ENCODE results near the gene INHBC.
A peak's percentile ranks its signal among the peaks of the same experiment; 100 is the strongest.
"Not testable (repeated sequence)": the region's sequence is repeated elsewhere in the genome, so short reads cannot be mapped to it uniquely, and the experiment has no call there.

INHBC gene

GRCh38 chr12:57434517-57435223 is at the start of gene INHBC:
Gene INHBC (plus strand): TSS chr12:57434784. CDS start chr12:57434887, 103 bp downstream.
- peak in 1 of 10 donors; percentile 77 for DNase-seq
- intact Hi-C loops (cut with DNase I): no loop called here

DNA sequence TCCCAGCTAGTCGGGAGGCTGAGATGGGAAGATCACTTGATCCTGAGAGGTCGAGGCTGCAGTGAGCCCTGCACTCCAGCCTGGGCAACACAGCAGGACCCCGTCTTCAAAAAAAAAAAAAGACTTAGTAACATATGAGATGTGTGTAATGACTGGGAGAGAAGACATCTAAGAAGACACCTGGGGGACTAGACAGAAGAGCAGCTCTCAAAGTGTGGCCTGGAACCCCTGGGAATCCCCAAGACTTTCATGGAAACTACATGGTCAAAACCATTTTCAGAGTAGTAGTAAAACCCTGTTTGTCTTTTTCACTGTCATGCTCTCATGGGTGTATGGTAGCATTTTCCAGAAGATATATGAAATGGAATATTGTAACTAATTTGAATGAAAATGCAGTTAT is 49.0 kb upstream of the INHBC start:
- no peak for DNase-seq

GRCh38 chr12:57386187-57386720 is 48.3 kb upstream of the INHBC start:
- no peak for DNase-seq
- intact Hi-C loops (cut with DNase I): no loop called here

More for the DNA sequence above, 49.0 kb upstream of the INHBC start:
- intact Hi-C loops (cut with DNase I): no loop called here

DNA sequence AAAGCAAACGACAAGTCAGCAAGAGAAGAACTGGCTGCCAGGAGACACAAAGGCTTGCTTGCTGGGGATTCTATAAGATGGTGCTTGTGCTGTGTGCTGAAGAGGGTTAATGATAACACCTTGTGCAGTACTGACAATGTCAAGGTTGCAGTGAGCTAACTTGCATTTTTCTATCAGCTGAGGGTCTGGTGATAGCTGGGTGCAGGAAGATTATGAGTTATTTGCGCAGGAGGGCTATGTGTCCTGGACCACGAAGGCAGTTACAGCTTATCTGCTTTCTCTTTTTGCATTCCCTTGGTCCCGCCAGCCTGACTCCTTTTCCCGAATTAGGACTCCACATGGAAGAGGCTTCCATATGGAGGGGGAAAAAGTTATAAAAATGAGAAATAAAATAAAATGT is 46.2 kb upstream of the INHBC start:
- no peak for DNase-seq
- intact Hi-C loops (cut with DNase I): no loop called here

DNA sequence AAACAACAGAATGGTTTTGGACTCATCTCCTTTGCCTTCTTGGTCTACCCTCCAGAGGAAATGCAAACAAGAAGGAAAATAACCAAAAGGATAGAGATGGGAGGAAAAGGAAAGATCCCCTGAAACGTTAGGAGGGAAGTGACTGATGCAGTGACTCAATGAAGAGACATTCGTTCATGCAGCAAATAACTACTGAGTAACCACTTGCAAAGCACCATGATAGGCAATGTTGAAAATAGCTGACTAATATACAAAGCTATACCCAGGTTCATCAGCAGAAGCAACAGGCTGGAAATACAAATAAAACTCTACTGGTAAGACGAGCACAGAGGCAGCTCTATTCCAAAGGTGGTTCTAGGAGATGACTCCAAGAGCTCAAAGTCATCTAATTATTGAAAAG is 45.6 kb upstream of the INHBC start:
- no peak for DNase-seq
- intact Hi-C loops (cut with DNase I): no loop called here

- no peak for DNase-seq
- intact Hi-C loops (cut with DNase I): no loop called here
These were observed 44.4 kb upstream of the INHBC start for GRCh38 chr12:57390174-57390573.

DNA sequence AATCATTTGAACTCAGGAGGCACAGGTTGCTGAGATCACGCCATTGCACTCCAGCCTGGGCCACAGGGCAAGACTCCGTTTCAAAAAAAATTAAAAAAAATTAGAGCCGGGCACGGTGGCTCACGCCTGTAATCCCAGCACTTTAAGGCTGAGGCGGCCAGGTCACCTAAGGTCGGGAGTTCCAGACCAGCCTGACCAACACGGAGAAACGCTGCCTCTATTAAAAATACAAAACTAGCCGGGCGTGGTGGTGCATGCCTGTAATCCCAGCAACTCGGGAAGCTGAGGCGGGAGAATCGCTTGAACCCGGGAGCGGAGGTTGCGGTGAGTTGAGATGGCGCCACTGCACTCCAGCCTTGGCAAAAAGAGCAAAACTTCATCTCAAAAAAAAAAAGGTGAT is 39.5 kb upstream of the INHBC start:
- intact Hi-C loops (cut with DNase I): no loop called here
- DNase-seq: no peak

- no peak for DNase-seq
- intact Hi-C loops (cut with DNase I): no loop called here
These were observed 37.1 kb upstream of the INHBC start for GRCh38 chr12:57397441-57397840.

- intact Hi-C loops (cut with DNase I); DNase-seq: not testable (repeated sequence)
These were observed 34.7 kb upstream of the INHBC start for GRCh38 chr12:57399718-57400463.

- intact Hi-C loops (cut with DNase I): no loop called here
- no peak for DNase-seq
These were observed 33.4 kb upstream of the INHBC start for GRCh38 chr12:57401165-57401564.

- DNase-seq; intact Hi-C loops (cut with DNase I): not testable (repeated sequence)
These were observed 32.4 kb upstream of the INHBC start for GRCh38 chr12:57402156-57402555.

DNA sequence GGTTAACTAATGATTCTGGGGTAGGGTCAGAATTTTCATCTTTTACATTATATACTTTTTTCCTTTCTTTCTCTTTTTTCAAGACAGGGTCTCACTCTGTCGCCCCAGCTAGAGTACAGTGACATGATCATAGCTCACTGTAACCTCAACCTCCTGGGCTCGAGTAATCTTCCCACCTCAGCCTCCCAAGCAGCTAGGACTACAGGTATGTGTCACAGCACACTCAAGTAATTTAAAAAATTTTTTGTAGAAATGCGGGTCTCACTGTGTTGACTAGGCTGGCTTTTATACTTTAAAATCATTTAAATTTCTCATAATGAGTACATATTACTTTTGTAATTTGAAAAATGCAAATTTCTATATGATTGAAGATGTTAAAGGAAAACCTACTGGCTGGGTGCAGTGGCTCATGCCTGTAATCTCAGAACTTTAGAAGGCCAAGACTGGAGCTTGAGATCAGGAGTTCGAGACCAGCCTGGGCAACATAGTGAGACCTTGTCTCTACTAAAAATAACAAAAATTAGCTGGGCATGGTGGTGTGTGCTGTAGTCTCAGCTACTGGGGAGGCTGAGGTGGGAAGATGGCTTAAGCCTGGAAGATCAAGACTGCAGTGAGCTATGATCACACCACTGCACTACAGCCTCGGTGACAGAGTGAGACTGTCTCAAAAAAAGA is 29.5 kb upstream of the INHBC start:
- intact Hi-C loops (cut with DNase I): no loop called here

DNA sequence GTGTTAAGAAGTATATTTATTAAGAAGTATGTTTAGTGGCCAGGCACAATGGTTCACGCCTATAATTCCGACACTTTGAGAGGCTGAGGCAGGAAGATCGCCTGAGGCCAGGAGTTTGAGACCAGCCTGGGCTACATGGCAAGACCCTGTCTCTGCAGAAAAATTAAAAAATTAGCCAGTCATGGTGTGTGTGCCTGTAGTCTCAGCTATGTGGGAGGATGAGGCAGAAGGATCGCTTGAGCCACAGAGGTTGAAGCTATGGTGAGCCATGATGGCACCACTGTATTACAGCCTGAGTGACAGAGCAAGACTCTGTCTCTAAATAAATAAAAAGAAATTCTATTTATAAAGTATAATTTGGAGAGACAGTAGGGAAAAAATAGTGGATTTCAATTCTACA is 24.1 kb upstream of the INHBC start:
- DNase-seq: no peak
- intact Hi-C loops (cut with DNase I): no loop called here

More for the DNA sequence above, 29.5 kb upstream of the INHBC start:
- no peak for DNase-seq

- DNase-seq; intact Hi-C loops (cut with DNase I): not testable (repeated sequence)
These were observed 20.4 kb upstream of the INHBC start for GRCh38 chr12:57414160-57414559.

GRCh38 chr12:57415088-57415487 is 19.5 kb upstream of the INHBC start:
- DNase-seq: no peak
- intact Hi-C loops (cut with DNase I): no loop called here

DNA sequence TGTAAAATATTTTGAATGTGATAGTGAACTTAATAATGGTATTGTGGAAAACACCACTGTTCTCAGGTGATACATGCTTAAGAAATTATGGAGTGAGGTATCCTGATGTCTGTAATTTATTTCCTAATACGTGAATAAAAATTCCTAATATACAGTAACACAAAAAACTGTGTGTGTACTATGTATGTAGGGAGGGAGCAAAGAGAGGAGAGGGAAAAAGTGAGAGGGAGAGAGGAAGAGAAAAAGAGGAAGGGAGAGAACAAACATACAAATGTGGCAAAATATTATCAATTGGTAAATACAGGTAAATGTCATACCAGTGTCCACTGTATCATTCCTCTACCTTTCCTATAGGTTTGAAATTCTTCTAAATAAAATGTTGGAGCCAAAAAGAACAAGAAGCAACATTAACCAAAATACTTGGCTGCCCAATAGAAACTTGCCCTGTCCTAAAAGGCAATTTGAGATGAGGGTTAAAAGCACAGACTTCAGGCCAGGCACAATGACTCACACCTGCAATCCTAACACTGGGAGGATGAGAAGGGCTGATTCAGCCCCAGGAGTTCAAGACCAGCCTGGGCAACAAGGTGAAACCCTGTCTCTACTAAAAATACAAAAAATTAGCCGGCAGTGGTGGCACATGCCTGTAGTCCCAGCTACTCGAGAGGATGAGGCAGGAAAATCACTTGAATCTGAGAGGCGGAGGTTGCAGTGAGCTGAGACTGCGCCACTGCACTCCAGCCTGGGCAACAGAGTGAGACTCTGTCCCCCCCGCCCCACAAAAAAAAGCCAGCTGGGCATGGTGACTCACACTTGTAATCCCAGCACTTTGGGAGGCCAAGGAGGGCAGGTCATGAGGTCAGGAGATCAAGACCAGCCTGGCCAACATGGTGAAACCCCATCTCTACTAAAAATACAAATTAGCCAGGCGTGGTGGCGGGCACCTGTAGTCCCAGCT is 18.3 kb upstream of the INHBC start:
- no peak for DNase-seq
- intact Hi-C loops (cut with DNase I): no loop called here

DNA sequence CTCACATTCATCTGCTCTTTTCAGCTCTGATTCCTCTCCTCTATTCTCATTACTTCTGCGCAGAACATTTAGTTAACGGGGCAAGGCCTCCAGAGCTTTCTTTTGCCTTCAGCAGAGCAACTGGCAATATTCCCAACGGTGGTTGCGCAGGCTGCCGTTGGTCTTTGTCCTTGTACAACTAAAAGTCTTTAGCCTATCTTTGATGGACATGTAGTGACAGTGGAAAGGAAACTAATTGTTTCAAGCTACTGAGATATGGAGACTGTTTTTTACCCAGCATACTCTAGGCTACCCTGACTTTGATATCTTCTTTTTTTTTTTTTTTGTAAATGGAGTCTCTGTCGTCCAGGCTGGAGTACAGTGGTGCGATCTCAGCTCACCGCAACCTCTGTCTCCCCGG is 16.3 kb upstream of the INHBC start:
- intact Hi-C loops (cut with DNase I): no loop called here
- no peak for DNase-seq

DNA sequence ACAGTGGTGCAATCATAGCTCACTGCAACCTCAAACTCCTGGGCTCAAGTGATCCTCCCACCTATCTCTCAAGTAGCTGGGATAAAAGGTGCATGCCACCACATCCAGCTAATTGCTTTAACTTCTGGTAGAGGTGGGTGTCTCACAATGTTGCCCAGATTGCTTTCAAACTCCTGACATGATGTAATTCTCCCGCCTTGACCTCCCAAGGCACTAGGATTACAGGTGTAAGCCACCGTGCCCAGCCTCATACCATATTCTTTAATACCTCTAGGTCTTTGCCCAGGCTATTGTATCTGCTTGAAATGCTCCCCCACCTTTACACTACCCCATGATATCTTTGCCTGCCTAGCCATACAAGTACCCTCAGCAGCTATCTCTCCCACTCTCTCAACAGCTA is 15.1 kb upstream of the INHBC start:
- intact Hi-C loops (cut with DNase I): no loop called here

DNA sequence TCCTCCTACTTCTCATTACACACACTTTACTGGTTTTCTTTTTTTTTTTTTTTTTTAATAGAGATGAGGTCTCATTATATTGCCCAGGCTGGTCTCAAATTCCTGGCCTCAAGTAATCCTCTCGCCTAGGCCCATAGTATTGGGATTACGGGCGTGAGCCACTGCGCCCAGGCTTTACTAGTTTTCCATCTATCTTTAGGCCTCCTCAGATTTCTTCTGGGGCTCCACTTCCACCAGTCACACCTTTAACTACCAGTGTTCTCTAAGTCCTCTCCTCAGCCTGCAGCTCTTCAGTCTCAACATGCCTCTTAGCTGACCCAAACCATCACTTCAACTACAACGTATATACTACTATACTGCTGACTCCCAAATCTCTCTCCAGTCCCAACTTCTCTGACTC is 14.1 kb upstream of the INHBC start:
- no peak for DNase-seq
- intact Hi-C loops (cut with DNase I): no loop called here

More for the DNA sequence above, 15.1 kb upstream of the INHBC start:
- no peak for DNase-seq

DNA sequence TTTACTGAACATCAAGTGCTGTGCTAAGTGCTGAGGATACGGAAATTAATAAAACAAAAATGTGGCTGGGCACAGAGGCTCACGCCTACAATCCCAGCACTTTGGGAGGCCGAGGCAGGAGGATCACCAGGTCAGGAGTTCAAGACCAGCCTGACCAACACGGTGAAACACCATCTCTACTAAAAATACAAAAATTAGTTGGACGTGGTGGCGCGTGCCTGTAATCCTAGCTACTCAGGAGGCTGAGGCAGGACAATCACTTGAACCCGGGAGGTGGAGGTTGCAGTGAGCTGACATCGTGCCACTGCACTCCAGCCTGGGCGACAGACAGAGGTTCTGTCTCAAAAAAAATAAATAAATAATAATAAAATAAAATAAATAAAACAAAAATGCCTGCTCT is 7.6 kb upstream of the INHBC start:
- DNase-seq; intact Hi-C loops (cut with DNase I): not testable (repeated sequence)

Data from posterior cingulate gyrus (tissue), 11 donors.